Activated T-cell treated with anti-CD3 and anti-CD28 coated beads, Interleukin-2, amount 50 U/mL, for 24 hours (primary cell): ENCODE data around the gene RHOXF2B.
"Not testable (repeated sequence)": the region's sequence is repeated elsewhere in the genome, so short reads cannot be mapped to it uniquely, and the experiment has no call there.

Experiments used
- DNase-seq: peaks from one replicate; pipeline ENCODE4 v3.0.0-alpha.2; 2020
- H3K27ac Mint-ChIP-seq: 2 replicates; pipeline ENCODE4 v1.8.0; 2020; ENCODE audit warnings: mild to moderate bottlenecking, mixed read lengths
- H3K27me3 Mint-ChIP-seq: 2 replicates; pipeline ENCODE4 v1.8.0; 2020; ENCODE audit warnings: mixed read lengths
- H3K36me3 Mint-ChIP-seq: 2 replicates; pipeline ENCODE4 v1.8.0; 2020; ENCODE audit warnings: low read depth, mixed read lengths
- H3K4me1 Mint-ChIP-seq: 2 replicates; pipeline ENCODE4 v1.8.0; 2020; ENCODE audit warnings: low read depth, mixed read lengths
- H3K4me3 Mint-ChIP-seq: 2 replicates; pipeline ENCODE4 v1.8.0; 2020; ENCODE audit warnings: mild to moderate bottlenecking, moderate library complexity, mixed read lengths
- H3K9me3 Mint-ChIP-seq: 2 replicates; pipeline ENCODE4 v1.8.0; 2020; ENCODE audit warnings: mixed read lengths

Gene RHOXF2B

GRCh38 chrX:120039087-120039733 is 38.3 kb downstream of the RHOXF2B start:
- not testable (repeated sequence) for H3K4me1 Mint-ChIP-seq, DNase-seq, H3K27ac Mint-ChIP-seq, H3K36me3 Mint-ChIP-seq, H3K9me3 Mint-ChIP-seq, H3K4me3 Mint-ChIP-seq
- H3K27me3 Mint-ChIP-seq: peaks cover 16% of the 10 kb centered on the region

DNA sequence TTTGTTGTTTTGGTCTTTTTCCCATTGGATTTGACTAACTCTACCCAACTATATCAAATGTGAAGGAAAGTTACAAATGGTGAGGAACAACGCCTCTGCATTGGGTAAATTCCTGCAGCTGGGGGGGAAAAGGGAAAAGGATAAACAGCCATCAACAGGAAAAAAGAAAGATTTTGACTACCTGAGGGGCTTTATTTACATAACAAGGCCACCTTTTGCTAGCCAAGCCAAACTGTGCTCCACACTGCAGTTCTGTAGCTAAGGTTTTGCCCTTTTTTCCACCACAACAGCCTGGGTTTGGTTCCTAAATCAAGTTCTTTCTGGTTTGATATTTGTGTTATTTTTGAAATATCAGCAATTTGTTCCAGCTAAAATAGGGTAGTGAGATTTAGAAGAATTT is 40.8 kb downstream of the RHOXF2B start:
- H3K27ac Mint-ChIP-seq: no peak overlapping the region
- no peaks in the 10 kb centered on the region for H3K9me3 Mint-ChIP-seq
- H3K36me3 Mint-ChIP-seq: no peaks in the 10 kb centered on the region
- peaks cover 35% of the 10 kb centered on the region for H3K27me3 Mint-ChIP-seq
- peaks cover 2% of the 10 kb centered on the region for H3K4me1 Mint-ChIP-seq
- DNase-seq: no peak
- H3K4me3 Mint-ChIP-seq: no peak overlapping the region

- not testable (repeated sequence) for H3K9me3 Mint-ChIP-seq, H3K27ac Mint-ChIP-seq, H3K4me3 Mint-ChIP-seq, H3K36me3 Mint-ChIP-seq, H3K4me1 Mint-ChIP-seq, DNase-seq
- peaks cover 39% of the 10 kb centered on the region for H3K27me3 Mint-ChIP-seq
Observed at GRCh38 chrX:120035522-120036309, 41.8 kb downstream of the RHOXF2B start.

DNA sequence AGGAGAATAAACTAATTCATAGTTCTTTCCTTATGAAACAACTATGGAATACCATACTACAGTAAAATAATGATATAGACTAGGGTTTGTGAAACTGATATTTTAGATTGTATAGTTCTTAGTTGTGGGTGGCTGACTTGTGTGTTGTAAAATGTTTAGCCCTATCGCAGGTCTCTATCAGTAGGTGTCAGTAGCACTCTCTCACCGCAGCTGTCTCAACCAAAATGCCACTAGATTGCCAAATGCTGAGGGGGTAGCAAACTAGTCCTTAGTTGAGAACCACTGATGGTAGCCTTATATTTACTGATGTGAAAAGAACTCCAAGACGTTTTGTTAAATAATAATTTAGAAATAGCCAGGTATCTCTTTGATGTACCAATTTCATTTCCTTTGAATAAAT is 48.1 kb downstream of the RHOXF2B start:
- Mint-ChIP-seq H3K27ac (no peak overlapping the region), H3K27me3 (peaks cover 49% of the 10 kb centered on the region), H3K36me3 (no peaks in the 10 kb centered on the region), H3K4me3 (no peak overlapping the region), H3K4me1 (no peaks in the 10 kb centered on the region), H3K9me3 (no peaks in the 10 kb centered on the region)
- no peak for DNase-seq

DNA sequence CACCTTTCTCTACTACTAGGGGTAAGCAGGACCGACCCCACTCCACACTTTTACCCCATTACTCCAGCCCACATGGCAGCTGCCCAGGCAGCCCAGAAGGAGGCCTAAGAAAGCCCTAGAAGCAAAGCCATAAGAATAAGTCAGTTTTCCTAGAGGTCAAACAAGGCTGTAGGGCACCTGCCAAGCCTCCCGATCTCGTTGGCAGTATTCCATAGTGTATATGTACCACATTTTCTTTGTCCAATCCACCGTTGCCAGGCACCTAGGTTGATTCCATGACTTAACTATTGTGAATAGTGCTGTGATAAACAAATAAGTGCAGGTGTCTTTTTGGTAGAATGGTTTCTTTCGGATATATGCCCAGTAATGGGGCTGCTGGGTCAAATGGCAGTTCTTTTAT is 54.2 kb downstream of the RHOXF2B start:
- Mint-ChIP-seq H3K9me3 (no peaks in the 10 kb centered on the region), H3K4me3 (no peak overlapping the region), H3K36me3 (no peaks in the 10 kb centered on the region), H3K4me1 (no peaks in the 10 kb centered on the region), H3K27ac (no peak overlapping the region), H3K27me3 (peaks cover 44% of the 10 kb centered on the region)
- no peak for DNase-seq

DNA sequence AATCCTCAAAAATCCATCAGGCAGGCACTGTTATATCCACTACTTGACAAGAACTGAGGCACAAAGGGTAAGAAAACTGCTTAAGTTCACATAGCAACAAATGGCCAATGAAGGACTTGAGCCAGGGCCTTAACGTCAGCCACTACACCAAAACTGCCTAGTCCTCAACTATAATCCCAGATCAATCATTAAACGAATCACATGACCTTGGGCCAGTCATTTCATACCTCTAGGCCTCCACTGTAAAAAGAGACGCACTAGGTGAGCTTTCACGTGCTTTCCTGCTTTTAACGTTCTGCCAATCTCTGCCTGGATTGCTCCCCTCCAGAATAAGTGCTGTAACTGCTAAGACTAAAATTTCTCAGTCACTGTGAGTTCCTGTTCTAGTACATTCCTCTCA is 54.7 kb downstream of the RHOXF2B start:
- Mint-ChIP-seq H3K9me3 (no peaks in the 10 kb centered on the region), H3K4me1 (no peaks in the 10 kb centered on the region), H3K4me3 (no peak overlapping the region)

More for the DNA sequence above, 54.7 kb downstream of the RHOXF2B start:
- DNase-seq: no peak
- H3K27me3 Mint-ChIP-seq: peaks cover 48% of the 10 kb centered on the region
- no peak overlapping the region for H3K27ac Mint-ChIP-seq
- H3K36me3 Mint-ChIP-seq: no peaks in the 10 kb centered on the region
